NCI-H2107 (cell line): ENCODE measurements around the gene LDB2.

ENCODE experiments used
- DNase-seq: peaks from one replicate; lab custom pipeline; 2025; lab: John Stamatoyannopoulos, UW

LDB2 gene

DNA sequence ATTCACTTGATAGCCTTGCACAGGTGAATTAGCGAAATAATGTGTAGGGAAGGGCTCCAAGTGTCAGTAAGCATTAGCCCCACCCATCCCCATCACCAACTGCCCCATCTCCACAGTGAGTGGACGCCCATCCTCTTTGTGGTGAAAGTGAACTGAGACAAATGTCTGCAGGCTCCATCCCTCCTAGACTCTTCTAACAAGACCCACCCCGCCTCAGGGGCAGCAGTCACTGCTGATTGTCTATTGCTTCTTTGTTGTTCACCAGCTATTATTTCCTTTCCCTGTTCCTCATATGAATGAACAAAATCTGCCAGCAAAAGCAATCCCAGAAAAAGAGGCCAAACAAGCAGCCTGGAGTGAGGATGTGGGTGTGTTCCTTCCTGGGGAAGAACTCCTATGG, 96.4 kb downstream of the LDB2 start:
- DNase-seq: no peak

DNA sequence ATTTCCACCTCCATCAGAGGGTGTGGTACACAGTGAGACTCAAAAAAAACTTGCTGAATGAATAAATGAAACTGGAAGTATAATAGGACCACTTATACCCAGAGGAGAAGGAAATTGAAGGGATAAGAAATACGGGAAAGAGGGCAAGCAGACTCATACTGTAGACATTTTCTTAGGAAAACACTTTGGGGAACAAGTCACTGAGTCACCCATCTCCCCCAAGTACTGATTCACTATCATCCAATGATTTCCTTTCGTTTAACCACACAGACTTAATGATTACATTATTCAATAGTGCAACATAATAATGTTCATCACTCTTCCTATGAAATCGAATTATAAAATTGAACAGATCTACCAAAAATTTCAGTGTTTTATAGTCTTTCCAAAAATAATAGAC, 97.1 kb downstream of the LDB2 start:
- DNase-seq: no peak

DNA sequence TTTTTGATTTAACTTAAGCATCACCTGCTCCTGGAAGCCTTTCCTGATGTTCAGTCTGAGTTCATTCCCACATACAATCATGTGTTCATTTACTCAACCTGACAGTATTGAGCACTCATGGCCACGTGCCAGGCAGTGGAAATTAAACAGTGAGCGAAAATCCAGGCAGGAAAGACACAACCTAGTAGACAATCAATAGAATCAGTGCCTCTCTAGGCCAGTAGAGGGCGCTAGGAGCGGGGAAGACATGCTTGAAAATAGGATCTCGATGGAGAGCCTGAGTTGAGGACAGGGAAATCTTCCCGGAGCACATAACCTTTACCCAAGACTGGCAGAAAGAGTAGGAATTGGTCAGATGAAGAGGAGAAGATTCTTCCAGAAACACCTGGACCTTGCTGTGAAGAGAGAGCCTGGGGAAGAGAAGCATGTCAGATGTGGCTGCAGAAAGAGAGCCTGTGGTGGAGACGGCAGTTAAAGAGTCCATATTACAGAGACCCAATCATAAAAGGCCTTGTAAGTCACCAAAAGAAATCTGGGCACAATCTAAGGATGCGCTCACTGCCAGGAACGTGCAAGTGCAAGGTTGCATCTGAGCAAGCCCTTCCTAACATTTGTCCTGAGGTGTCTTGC, 103.5 kb downstream of the LDB2 start:
- DNase-seq: no peak

DNA sequence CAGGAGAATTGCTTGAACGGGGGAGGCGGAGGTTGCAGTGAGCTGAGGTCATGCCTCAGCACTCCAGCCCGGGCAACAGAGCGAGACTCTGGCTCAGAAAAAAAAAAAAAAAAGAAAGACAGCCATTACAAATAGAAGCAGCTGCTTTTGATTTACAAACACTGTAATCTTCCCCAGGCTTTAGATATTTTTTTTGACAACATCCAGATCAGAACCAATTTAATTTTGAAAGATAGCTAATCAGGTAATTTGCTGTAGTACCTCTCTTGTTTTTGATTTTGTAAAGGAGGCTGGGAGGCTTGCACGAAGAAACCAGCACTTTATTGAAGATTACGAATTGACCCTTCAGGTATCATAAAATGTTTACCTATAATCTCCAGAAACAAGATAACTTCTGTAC, 107.0 kb downstream of the LDB2 start:
- no peak for DNase-seq

DNA sequence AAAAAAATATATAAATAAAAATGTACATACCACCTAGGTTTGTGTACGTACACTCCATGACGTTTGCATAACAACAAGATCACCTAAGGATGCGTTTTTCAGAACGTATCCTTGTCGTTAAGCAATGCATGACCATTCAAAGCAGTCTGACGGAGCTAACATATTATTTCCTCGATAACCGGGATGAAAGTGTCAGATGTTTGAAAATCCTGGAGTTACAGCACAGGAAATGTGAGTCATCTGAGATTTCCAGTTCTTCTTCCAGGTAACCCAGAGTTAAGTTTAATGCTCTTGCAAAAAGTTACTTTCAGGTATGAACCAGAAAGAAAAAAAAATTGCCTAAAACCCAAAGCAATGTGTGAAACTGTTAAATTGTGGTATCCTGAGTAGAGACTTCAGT, 107.9 kb downstream of the LDB2 start:
- no peak for DNase-seq

DNA sequence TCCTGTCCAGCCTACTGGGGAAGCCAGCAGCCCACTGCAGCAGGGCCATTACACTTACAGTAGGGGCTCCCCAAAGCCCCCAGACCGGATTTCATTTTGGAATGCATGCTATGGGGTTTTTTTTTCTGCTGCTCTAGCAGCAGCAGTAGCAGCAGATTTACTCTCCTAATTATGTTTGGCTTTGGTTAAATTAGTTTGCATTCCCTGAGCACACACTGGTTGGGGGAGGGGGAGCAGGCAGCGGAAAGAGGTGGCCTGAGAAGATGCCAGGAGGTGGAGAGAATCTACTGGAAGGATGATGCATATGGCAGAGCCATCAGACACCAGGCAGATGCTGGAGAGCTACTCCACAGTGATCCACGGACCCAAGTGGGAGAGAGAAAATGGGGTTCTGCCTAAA, 109.6 kb downstream of the LDB2 start:
- no peak for DNase-seq

DNA sequence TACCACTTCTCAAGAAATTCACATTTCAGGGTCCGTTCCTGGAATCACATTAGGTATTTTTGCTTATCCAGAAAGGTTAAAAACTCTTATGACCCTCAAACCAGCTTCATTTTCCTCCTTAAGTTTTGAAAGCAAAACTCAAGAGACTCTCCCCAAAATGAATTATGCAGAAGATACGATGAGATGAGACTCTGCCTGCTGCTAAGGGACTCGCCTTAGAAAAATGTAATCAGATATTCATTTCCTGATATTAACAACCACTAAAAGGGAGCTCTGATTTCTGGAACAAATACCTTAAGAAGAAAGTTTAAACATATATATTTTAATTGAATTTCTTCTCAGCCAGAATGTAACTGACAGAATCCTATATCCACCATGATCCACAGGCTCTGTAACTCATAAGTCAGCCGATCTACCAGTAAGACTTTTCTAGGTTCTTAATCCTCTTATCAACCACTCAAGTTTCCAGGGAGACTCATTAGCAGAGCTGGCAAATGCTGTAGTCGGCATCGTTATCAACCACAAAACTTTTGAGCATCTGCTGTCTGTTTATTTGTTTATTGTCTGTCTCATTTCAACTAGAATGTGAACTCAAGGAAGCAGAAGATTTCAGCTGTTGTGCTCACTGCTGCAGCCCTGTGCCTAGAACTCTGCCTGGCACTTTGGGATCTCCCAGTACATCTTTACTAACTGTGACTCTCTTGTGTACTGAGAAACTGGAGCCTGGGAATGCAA, 112.5 kb downstream of the LDB2 start:
- no peak for DNase-seq

DNA sequence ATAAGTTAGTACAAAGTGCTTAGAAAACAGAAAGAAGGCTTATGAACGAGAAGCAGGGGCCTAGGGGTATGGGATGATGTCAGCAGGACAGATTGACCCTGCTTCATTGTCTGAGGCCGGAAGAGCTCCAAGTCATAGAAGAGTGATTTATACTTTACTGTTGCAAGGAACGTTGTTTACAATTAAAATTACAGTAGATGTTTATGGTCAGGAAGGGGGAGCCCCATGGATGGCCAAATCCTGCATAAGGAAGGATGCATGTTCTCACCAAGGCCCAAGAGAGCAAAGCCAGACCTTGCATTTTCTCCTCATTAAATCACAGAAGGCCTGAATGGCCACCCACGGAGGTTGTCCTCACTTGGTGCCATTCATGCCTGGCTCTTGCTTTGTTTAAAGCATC, 115.3 kb downstream of the LDB2 start:
- no peak for DNase-seq

DNA sequence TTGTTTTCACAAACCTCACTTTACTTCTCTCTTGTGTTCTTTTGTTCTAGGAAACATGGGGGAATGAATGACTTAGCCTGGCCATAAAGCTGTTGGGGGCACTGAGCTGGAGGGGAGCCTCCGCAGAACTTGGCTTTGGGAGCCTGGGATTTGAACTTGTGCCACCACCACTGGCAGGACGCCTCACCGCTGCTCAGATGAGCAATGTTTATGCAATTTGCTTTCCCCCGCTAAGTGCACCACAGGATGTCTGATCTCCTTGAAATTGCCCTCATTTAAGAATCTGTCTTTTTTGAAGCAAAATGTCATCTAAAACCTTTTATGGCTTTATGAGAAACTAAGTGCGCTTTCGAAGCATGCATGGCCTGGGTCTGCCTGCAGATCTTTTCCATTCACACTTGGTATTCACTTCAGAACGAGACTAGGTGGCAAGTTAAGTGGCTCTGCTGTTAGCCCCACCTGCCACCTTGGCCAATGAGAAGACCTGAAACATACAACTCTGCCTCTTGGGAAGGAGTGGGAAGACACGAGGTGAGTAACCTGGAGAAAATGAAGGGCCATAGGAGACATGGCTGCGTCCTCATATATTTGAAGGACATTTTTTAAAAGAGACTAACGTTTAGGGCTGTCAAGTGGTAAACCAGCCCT, 119.3 kb downstream of the LDB2 start:
- DNase-seq: no peak

DNA sequence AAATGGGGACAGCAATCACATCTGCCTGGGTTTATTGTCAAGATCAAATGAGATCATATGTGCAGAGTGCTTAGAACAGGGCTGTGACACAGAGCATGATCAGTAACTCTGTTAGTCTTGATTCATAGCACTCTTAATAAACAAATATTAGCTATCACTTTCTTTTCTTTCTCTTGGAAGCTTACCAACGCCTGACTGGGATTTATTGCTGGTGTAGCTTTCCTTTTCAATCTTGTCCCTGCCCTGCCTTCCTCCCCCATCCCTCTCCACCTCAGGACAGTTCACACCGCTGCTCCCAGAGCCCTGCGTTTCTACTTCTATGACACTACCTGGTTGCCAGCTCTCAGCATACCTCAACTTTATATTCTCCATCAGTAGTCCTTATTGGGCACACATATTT, 120.7 kb downstream of the LDB2 start:
- DNase-seq: no peak

DNA sequence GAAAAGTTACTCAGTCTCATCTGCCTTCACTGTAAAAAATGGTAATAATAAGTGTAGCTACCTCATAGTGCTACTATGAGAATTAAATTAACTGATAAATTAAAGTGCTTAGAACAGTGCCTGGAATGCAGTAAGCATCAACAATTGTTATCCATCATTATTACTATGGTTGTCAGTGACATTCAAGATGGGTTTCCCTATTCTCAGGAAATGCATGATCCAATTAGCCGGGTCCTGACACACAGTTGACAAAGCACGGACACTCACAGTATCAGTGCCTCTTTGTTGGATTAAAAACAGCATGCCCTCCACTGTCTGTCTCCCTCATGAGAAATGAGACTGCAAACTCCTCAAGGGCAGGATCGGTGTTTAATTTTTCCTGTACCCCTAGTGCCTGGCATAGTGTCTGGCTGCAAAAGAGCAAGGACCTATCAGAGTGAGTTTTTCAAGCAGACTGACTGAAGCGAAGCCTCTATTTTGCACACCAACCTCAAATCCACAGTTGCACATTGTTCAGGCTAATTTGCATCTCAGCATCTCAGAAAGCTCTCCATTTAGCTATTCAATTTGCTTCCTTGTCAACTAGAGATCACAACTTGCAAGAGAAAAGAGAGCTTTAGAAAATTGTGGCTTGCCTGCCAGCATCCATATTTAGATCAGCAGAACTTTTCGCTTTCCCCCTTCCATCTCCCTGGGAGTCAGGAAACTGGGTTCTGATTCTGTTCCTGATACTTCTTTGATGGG, 122.9 kb downstream of the LDB2 start:
- no peak for DNase-seq

DNA sequence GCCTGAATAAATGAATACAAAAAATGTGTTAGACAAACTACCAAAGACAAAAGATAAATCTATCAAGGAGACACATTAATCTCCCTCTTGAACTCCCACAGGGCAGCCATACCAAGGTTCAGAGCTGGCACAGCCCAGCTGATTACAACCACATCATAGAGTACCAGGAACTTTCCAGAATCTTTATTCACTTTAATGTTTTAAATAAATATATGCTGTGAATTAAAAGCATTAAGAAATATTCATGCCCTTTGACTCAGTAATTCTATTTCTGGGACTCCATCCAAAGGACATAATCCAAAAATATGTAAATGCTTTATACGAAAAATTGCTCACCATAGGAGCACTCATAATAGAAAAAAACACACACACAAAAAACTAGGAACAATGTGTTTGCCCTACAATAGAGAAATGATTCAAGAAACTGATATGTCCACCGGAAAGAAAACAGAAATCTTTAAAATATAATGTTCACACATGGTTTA, 126.0 kb downstream of the LDB2 start:
- no peak for DNase-seq

DNA sequence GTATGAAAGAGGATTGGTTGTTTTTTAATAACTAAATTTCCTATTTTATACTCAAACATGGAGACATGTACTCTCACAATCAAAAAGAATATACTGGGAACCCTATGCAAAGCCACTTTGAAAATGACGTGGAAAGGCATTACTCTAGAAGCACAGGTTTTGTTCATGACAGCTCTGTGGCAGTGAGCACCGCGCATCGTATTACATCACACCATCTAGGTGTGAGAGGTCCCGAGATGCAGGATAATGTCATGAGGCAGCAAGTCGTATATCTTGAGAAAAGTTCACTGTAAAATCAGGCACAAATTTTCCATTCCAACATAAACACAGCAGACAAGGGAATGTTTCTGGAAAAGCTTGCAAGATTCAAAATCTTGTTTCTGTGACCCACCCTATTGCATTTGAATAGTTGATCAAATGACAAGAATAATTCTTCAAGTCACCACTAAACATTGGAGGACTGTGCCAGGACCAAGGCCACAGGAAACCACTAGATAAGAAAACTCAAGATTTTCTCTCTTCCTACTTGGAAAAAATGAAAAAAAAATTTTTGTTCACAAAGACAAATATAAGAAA, 127.6 kb downstream of the LDB2 start:
- no peak for DNase-seq

DNA sequence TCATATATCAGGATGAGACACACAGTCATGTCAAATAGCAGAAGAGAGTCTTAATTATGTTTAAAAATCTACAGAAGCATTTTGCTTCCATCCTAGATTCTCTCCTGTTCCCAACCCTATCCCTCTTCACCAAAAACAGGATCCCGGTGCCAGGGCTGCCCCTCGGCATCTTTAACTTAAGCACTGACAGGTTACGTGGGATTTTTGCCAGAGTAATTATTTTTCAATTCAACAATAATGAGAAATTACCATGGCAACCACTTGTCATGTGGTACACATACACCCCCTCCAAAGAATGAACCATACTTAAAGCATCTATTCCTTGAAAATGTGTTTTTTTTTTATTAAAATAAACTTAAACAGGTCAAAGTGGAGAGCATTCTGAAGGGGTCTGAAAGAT, 130.6 kb downstream of the LDB2 start:
- DNase-seq: no peak

DNA sequence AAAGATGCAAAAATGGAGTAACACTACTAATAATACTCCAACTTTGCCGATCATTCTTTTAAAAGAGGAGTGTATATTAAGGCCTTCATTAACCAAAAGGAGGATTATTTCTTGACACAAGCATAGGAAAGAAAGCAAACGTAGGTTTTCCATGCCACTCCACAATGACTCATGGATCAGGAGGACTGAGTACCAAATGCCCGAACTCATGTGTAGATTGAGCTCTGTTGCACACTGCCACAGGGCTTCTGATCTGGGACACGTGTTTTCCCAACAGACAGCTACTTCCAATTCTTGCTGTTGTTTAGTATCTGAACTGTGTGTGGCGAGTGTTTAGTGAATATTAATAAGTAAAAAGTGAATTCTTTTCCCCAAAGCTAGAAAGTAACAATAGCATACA, 131.2 kb downstream of the LDB2 start:
- DNase-seq: no peak

DNA sequence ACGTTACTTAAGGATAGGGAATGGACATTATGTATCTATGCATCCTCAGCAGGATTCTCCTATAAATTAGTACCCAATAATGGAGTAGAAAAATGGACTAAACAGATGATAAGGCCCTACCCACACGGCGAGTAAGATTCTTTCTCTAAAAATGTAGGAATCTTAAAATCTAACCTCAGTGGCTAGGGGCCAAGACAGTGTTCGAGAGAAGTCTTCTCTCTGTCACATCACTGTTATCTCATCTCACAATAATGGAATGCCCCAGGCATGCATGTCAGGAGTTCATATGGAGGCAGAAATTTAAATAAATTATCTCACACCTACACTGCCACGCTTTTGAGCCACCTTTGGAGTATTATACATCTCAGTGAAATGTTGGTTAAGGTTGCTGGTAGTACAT, 132.9 kb downstream of the LDB2 start:
- no peak for DNase-seq

DNA sequence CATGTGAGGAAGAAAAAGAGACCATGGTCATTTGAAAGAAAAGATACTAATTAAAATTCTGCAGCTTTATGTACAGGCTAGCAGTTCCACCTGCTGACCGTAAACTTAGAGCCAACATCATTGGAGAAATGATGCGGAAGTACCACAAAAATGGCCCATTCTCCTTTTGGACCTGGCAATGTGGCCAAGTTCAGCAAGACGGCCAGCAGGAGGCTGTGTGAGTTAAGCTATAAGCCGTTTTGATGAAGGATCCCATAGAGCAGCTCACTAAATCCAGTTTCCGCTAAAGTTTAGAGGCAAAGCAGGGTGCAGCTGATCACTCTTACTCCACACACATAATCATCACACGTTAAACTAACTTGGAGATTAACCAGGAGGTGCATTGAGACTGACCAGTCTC, 133.8 kb downstream of the LDB2 start:
- no peak for DNase-seq

DNA sequence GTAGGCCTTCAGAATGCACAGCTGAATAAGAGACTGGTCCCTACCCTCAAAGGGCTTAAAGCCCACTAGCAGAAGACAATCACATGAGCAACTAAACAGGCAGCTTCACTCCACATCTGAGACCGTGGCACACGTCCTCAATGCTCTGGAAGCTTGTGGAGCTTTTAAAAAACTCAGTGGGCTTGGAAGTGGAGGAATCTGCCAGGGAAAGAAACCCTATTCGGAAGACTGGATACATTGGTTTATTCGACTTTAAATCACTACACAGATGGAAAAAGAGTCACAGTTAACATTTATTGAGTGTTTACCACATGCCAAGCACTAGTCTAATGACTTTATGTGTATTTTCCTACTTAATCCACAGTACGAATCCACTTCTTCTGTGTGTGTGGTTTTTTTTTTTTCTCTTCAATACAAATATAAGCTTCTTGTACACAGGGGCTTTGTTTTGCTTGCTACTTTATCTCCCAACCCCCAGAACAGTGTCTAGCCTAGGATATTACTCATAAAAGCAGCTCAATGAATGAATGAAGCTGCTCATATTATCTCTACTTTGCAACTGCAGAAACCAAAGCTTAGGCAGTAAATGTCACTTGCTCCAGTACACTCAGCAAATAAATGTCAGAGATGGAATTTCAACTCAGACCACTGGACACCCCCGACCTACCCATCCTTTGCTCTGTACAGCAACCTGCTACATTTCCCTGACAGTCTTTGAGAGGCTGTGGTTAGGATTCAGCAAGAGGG, 137.7 kb downstream of the LDB2 start:
- DNase-seq: no peak

DNA sequence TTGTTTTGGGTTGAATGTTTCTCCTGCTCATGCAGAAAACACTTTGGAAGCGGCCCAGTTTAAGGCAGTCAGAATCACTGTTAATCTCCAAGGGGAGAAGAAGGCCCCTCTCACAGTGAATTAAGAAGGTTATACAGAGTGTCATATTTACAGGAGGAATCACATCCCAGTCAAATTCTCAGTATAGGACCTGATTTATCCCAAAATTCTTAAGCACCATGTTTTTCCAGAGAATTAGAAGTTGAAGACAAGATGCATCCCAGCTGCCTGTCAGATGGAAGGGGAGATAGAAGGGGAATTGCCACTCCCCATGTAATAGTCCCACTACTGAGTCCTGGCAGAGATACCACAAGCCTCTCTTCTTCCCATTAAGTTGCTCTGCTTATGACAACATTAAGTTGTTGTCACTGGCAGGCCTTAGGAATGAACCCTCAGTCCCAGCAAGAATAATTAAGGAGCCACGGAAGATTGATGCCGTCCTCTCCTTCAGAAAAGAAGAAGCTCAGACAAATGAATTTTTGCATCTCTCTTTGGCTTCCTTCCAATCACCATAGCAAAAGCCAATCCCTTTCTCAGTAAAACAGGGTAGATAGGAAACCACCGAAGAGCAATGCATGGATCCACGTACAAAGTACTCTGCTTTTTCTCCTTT, 138.4 kb downstream of the LDB2 start:
- DNase-seq: no peak

DNA sequence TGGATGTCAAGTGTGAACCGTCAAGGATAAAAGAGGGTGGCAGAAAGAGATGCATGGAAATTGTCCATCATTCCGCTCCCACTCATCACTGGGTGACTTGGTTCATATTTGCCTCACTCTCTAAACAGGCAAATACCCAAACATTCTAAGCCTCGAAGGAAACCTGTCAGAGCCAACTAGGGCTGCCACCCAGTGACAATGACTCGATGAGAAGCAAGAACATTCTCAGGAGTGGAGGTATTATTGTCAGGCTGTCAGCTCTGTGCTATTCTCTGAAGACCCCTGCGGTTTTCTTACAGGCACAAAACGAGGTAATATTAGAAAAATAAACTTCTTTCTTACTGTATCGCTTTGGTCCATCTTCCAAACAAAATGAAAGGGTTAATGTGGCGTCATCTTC, 139.6 kb downstream of the LDB2 start:
- DNase-seq: no peak

DNA sequence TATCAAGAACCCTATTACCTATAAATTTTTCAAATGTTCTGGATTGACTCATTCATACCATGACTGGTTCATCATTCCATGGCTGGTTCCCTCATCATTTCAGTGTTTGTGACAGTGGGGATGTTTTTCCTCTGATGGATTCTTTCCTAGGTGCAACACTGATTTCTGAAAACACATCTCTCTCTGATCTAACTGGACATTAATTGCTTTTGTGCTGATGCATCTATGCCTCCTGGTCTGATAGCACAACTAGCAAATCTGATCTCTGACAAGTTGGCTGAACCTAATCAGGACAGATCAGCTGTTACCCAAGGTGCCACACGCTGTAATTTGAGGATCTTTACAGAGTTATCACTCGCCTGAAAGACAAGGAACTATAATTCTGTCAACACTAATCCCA, 140.2 kb downstream of the LDB2 start:
- DNase-seq: no peak
